NCI-H82 (cell line): Measurements from ENCODE around the gene CHP1.
"Not testable (repeated sequence)": the region's sequence is repeated elsewhere in the genome, so short reads cannot be mapped to it uniquely, and the experiment has no call there.

Experiments used
- DNase-seq: peaks from one replicate; lab custom pipeline; 2025; lab: John Stamatoyannopoulos, UW

CHP1 gene

GRCh38 chr15:41256577-41257038 lies 25.5 kb downstream of the CHP1 start:
- no peak for DNase-seq

- no peak for DNase-seq
Measured at GRCh38 chr15:41258750-41259471, 27.8 kb downstream of the CHP1 start.

GRCh38 chr15:41259546-41260189 lies 28.6 kb downstream of the CHP1 start:
- peak; percentile 14 for DNase-seq

DNA sequence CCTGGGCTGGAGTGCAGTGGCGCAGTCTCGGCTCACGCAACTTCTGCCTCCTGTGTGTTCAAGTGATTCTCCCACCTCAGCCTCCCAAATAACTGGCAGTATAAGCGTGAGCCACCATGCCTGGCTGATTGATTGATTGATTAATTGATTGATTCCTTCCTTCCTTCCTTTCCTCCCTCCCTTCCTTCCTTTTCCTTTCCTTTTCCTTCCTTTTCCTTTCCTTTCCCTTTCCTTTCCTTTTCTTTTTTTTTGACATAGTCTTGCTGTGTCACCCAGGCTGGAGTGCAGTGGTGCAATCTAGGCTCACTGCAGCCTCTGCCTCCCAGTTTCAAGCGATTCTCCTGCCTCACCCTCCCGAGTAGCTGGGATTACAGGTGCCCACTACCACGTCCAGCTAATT lies 29.9 kb downstream of the CHP1 start:
- not testable (repeated sequence) for DNase-seq

GRCh38 chr15:41262571-41262970 lies 31.5 kb downstream of the CHP1 start:
- no peak for DNase-seq

- DNase-seq = peak; percentile 93
Measured at GRCh38 chr15:41263891-41264351, 32.9 kb downstream of the CHP1 start.

DNA sequence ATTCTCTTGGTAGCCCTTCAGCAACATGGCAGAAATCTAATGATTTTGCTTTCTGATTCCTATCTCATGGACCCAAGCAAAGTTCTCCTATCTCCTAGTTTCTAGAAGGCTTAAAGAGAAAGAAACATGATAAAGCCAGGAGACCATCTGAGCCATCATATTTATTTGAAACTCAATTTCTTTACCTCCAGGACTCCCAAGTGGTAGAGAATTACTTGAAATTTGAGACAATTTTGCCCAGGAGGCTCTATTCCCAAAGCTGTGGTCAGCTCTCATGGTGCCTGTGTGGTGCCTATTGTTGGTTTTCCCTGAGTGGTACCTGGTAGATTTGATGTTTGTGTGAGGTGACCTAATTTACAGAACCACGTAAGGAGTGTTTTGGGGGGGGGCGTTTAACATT lies 38.8 kb downstream of the CHP1 start:
- no peak for DNase-seq

- no peak for DNase-seq
Measured at GRCh38 chr15:41276831-41277230, 45.8 kb downstream of the CHP1 start.

- no peak for DNase-seq
Measured at GRCh38 chr15:41278319-41278718, 47.3 kb downstream of the CHP1 start.

GRCh38 chr15:41279535-41280283 lies 48.6 kb downstream of the CHP1 start:
- no peak for DNase-seq

- no peak for DNase-seq
Measured at GRCh38 chr15:41281236-41281635, 50.2 kb downstream of the CHP1 start.

GRCh38 chr15:41282436-41282835 lies 51.4 kb downstream of the CHP1 start:
- not testable (repeated sequence) for DNase-seq

DNA sequence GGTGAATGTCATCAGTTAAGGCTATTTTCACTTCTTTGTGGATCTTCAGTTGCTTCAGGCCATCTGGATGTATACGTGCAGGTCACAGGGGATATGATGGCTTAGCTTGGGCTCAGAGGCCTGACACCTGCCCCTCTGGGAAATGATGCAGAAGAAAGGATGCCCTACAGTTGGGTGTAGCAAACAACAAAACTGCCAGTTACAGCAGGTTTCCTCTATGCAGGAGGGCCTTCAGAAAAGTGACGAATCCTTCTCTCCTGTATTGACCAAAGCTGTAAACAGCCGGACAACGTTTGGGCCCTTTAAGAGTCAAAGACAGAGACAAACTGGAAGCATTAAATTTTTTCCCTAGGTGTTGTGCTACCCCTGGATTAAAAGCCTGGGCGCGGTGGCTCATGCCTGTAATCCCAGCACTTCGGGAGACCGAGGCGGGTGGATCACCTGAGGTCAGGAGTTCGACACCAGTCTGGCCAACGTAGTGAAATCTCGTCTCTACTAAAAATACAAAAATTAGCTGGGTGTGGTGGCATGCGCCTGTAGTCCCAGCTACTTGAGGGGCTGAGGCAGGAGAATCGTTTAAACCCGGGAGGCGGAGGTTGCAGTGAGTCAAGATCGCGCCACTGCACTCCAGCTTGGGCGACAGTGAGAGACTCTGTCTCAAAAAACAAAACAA lies 52.0 kb downstream of the CHP1 start:
- peak; percentile 61 for DNase-seq

DNA sequence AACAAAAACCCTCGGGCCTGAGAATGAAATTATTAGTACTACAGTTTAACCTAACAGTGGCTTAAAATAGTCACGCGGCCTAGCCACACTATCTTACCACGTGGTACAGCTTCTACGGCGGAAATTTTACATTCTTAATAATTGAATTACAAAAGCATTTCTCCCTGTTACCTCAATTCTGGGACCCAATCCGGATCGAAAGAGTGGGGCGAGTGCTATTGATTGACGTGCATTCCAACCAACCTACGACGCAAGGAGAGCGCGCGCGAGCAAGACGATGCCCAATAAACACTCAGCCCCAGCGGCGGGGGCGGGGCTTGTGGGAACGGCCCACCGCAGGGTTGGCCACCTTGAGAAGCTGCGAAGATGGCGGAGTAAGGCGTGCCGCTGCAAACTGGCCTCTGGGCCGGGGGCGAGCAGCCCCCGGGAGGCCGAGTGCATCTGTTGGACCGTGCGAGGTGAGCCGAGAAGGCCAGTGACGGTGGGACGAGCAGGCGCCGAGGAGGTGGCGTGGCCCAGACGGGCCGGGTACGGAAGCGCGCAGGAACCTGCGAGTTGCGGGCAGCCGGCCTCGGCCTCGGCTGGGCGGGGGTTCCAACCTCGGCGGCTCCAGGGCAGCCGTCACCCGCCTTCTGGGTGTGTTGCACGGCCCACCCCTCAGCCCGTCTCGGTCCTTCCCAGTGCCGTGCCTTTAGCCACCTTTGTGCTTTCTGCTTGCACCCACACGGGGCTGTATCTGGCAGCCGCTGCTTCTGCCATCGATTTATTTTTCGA lies 52.8 kb downstream of the CHP1 start:
- peak; percentile 99 for DNase-seq

DNA sequence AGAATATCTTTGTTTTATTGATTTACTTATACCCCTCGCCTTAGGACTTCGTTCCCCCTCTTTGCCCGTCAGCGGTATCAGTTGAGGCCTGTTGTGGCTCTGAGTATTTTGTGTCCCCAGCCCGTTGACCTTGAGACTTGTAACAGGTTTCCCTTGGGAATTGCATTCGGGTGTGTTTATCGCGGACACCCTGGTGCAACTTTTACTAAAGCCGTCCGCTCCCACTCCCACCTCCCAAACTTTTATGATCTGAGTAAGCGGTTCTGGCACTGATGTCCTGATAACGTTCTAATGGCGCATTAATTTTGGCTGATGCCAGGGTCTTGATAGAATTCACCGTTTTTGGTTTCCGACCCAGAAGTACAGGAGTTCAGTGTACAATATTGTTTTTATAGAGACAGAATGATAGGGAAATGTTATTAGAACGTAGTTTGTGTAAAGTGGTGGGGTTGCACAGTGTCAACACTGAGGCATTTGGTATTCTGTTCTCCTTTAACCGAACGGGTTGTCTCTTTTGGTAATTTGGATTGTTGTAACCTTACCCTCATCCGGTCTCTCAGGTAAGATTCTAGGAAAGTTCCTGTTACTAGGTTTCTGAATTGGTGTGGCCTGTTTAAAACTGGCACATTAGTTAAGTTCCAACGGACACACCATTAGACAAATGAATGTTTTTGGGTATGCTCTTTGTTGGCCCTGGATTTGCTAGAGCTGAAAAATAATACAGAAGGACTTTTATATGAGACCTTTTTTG lies 53.5 kb downstream of the CHP1 start:
- peak; percentile 59 for DNase-seq

- DNase-seq = no peak
Measured at GRCh38 chr15:41285285-41285684, 54.2 kb downstream of the CHP1 start.

GRCh38 chr15:41286665-41287333 lies 55.7 kb downstream of the CHP1 start:
- no peak for DNase-seq

DNA sequence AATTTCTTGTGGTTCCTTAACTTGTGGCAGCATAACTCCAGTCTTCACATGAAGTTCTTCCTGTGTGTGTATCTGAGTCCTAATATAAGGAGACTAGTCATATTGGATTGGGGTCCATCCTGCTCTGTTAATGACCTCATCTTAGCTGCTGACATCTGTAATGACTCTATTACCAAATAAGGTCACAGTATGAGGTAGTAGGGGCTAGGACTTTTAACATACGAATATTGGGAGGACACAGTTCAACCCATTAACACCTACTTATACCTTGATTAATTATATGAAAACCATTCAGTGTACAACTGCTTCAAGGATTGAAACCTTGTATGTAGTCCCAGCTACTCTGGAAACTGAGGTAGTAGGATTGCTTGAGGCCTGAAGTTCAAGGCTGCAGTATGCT lies 57.4 kb downstream of the CHP1 start:
- DNase-seq = no peak

GRCh38 chr15:41289953-41290352 lies 58.9 kb downstream of the CHP1 start:
- DNase-seq = no peak

DNA sequence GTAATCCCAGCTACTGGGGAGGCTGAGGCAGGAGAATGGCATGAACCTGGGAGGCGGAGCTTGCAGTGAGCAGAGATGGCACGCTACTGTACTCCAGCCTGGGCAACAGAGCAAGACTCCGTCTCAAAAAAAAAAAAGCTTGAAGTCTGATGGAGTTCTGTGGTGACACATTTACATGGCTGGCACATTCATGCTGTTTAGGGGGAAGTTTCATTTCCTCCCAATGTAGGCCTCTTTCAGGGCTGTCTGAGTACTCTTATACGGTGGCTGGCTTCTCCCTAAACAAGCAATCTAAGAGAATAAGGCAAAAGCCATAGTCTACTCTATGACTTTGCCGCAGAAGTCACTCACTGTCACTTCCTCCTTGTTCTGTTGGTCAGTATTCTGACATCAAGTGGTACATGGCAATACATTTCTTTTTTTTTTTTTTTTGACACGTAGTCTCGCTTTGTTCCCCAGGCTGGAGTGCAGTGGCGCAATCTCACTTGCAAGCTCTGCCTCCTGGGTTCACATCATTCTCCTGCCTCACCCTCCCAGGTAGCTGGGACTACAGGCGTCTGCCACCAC lies 60.1 kb downstream of the CHP1 start:
- DNase-seq = no peak
